H9 (cell line): ENCODE results near the gene GSN. TPM values are rescaled to one million over a fixed set of nuclear protein-coding genes. Genes with fewer than 3 reads are reported as not detected.

ENCODE experiments used
- DNase-seq: peaks from one replicate; pipeline ENCODE4 v3.0.0-alpha.2; 2017
- H2AFZ ChIP-seq: one replicate; pipeline ENCODE4 v1.6.1; 2013; ENCODE audit warnings: mild to moderate bottlenecking, low read length, control low read depth, moderate library complexity
- H2AK5ac ChIP-seq: 2 replicates; pipeline ENCODE4 v1.6.1; 2013; ENCODE audit warnings: low read length, control low read depth, mixed read lengths; ENCODE audit not compliant: insufficient read length
- H2BK120ac ChIP-seq: one replicate; pipeline ENCODE4 v1.6.1; 2013; ENCODE audit warnings: low read depth, mild to moderate bottlenecking, low read length, control low read depth, inconsistent platforms; ENCODE audit not compliant: poor library complexity, severe bottlenecking
- H2BK12ac ChIP-seq: 2 replicates; pipeline ENCODE4 v1.6.1; 2013; ENCODE audit warnings: low read length, control low read depth, mixed read lengths, low read depth; ENCODE audit not compliant: insufficient read length
- H2BK15ac ChIP-seq: 2 replicates; pipeline ENCODE4 v1.6.1; 2013; ENCODE audit warnings: low read depth, low read length, control low read depth
- H2BK20ac ChIP-seq: one replicate; pipeline ENCODE4 v1.6.1; 2013; ENCODE audit warnings: low read depth, mild to moderate bottlenecking, low read length, control low read depth, inconsistent platforms; ENCODE audit not compliant: poor library complexity, severe bottlenecking
- H2BK5ac ChIP-seq: 2 replicates; pipeline ENCODE4 v1.6.1; 2013; ENCODE audit warnings: low read length, control low read depth, mixed read lengths; ENCODE audit not compliant: insufficient read length
- H3K14ac ChIP-seq: 2 replicates; pipeline ENCODE4 v1.6.1; 2013; ENCODE audit warnings: low read length, control low read depth; ENCODE audit not compliant: insufficient read depth
- H3K18ac ChIP-seq: 2 replicates; pipeline ENCODE4 v1.6.1; 2013; ENCODE audit warnings: low read depth, mild to moderate bottlenecking, mixed read lengths, low read length, control low read depth; ENCODE audit not compliant: insufficient read length
- H3K23ac ChIP-seq: 2 replicates; pipeline ENCODE4 v1.6.1; 2013; ENCODE audit warnings: low read length, control low read depth, mixed read lengths, low read depth; ENCODE audit not compliant: insufficient read length
- H3K23me2 ChIP-seq: 2 replicates; pipeline ENCODE4 v1.6.1; 2013; ENCODE audit warnings: low read depth, mild to moderate bottlenecking, mixed read lengths, low read length, control low read depth; ENCODE audit not compliant: insufficient read length, poor library complexity, severe bottlenecking
- H3K27ac ChIP-seq: 2 replicates; pipeline ENCODE4 v1.5.1; 2013; ENCODE audit warnings: low read length, control low read depth, mixed read lengths, low read depth; ENCODE audit not compliant: insufficient read length
- H3K27me3 ChIP-seq: 2 replicates; pipeline ENCODE4 v1.6.1; 2013; ENCODE audit warnings: low read length, control low read depth, inconsistent platforms; ENCODE audit not compliant: insufficient read depth
- H3K4ac ChIP-seq: 2 replicates; pipeline ENCODE4 v1.6.1; 2013; ENCODE audit warnings: low read depth, mild to moderate bottlenecking, control low read depth, inconsistent platforms, low read length, moderate library complexity
- H3K4me1 ChIP-seq: 2 replicates; pipeline ENCODE4 v1.6.1; 2013; ENCODE audit warnings: low read length, control low read depth, inconsistent platforms; ENCODE audit not compliant: insufficient read depth
- H3K4me2 ChIP-seq: 2 replicates; pipeline ENCODE4 v1.6.1; 2013; ENCODE audit warnings: low read length, control low read depth, mixed read lengths; ENCODE audit not compliant: insufficient read length, insufficient read depth
- H3K56ac ChIP-seq: 2 replicates; pipeline ENCODE4 v1.6.1; 2013; ENCODE audit warnings: low read depth, mild to moderate bottlenecking, mixed read lengths, low read length, control low read depth; ENCODE audit not compliant: insufficient read length
- H3K79me1 ChIP-seq: 2 replicates; pipeline ENCODE4 v1.6.1; 2013; ENCODE audit warnings: low read depth, mild to moderate bottlenecking, moderate library complexity, low read length, control low read depth, inconsistent platforms; ENCODE audit not compliant: insufficient read depth, poor library complexity, severe bottlenecking
- H3K79me2 ChIP-seq: 2 replicates; pipeline ENCODE4 v1.6.1; 2013; ENCODE audit warnings: low read length, control low read depth, inconsistent platforms; ENCODE audit not compliant: insufficient read depth
- H3K9ac ChIP-seq: 2 replicates; pipeline ENCODE4 v1.6.1; 2013; ENCODE audit warnings: low read length, control low read depth, mixed read lengths; ENCODE audit not compliant: insufficient read length; ENCODE audit errors: extremely low read depth
- H3K9me3 ChIP-seq: one replicate; pipeline ENCODE4 v1.6.1; 2013; ENCODE audit warnings: low read depth, low read length, inconsistent platforms; ENCODE audit not compliant: control insufficient read depth
- H3T11ph ChIP-seq: one replicate; pipeline ENCODE4 v1.6.1; 2013; ENCODE audit warnings: mild to moderate bottlenecking, low read length, control low read depth, inconsistent platforms
- H4K20me1 ChIP-seq: one replicate; pipeline ENCODE4 v1.6.1; 2013; ENCODE audit not compliant: control insufficient read depth, insufficient read length, insufficient read depth
- H4K5ac ChIP-seq: 2 replicates; pipeline ENCODE4 v1.6.1; 2013; ENCODE audit warnings: low read depth, mild to moderate bottlenecking, mixed read lengths, low read length, control low read depth; ENCODE audit not compliant: insufficient read length
- H4K8ac ChIP-seq: replicated peaks from 2 replicates; pipeline ENCODE4 v1.6.1; 2013; ENCODE audit warnings: low read length, control low read depth, mixed read lengths, low read depth; ENCODE audit not compliant: insufficient read length
- H4K91ac ChIP-seq: 2 replicates; pipeline ENCODE4 v1.6.1; 2013; ENCODE audit warnings: low read depth, mild to moderate bottlenecking, moderate library complexity, mixed read lengths, low read length, control low read depth; ENCODE audit not compliant: insufficient read length
- H3K27ac Mint-ChIP-seq, 3 experiments: 2 replicates in 2 of 3; 3 replicates in 1 of 3; pipeline ENCODE4 v1.8.0; 2020 to 2021; ENCODE audit warnings: mixed read lengths in 3 of 3, mild to moderate bottlenecking in 1 of 3, moderate library complexity in 1 of 3
- H3K27me3 Mint-ChIP-seq: 2 replicates; pipeline ENCODE4 v1.8.0; 2021; ENCODE audit warnings: low read depth, mild to moderate bottlenecking, moderate library complexity, mixed read lengths
- H3K36me3 Mint-ChIP-seq, 3 experiments: 2 replicates in 2 of 3; 3 replicates in 1 of 3; pipeline ENCODE4 v1.8.0; 2020 to 2021; ENCODE audit warnings: low read depth in 3 of 3, mixed read lengths in 3 of 3; ENCODE audit not compliant: insufficient read depth in 1 of 3
- H3K4me1 Mint-ChIP-seq, 2 experiments: 2 replicates each; pipeline ENCODE4 v1.8.0; 2020; ENCODE audit warnings: mixed read lengths in 2 of 2
- H3K4me3 Mint-ChIP-seq, 2 experiments: 2 replicates in 1 of 2; 3 replicates in 1 of 2; pipeline ENCODE4 v1.8.0; 2020 to 2021; ENCODE audit warnings: mild to moderate bottlenecking in 2 of 2, mixed read lengths in 2 of 2, moderate library complexity in 1 of 2
- H3K9me3 Mint-ChIP-seq, 2 experiments: 2 replicates in 1 of 2; 3 replicates in 1 of 2; pipeline ENCODE4 v1.8.0; 2020; ENCODE audit warnings: mild to moderate bottlenecking in 2 of 2, mixed read lengths in 2 of 2, moderate library complexity in 1 of 2
- CTCF ChIP-seq: fragments of 200-600 bp; sonication (generic); conservative IDR thresholded peaks from 3 replicates; pipeline ENCODE4 v1.8.0; 2021; ENCODE audit warnings: antibody characterized with exemption, mild to moderate bottlenecking
- WGBS: extraction: QIAGEN DNeasy Blood & Tissue Kit; methylation state at CpG from one replicate; pipeline ENCODE4 v1.1.7; 2013; ENCODE audit warnings: missing lambda C conversion rate, low lambda C conversion rate, mixed read lengths; ENCODE audit not compliant: insufficient read length; ENCODE audit errors: extremely low coverage; 5-methylcytosine and 5-hydroxymethylcytosine counted together
- total RNA-seq: library from RNA; stranded (reverse); gene quantifications from 2 replicates; pipeline ENCODE4 v1.2.1, GENCODE V29; 2021

Gene GSN
- total RNA-seq, 1 experiment from 2014 or later: 14.9 TPM

- Histone ChIP-seq H3K14ac (no peak overlapping the region), H3K4me1 (peaks cover 10% of the 10 kb centered on the region)
Measured at GRCh38 chr9:121354141-121354540, 86.2 kb downstream of the GSN start.

More at GRCh38 chr9:121354141-121354540, 86.2 kb downstream of the GSN start:
- WGBS: no CpG with 5 or more reads among the region's 5 CpGs
- DNase-seq: no peak
- Mint-ChIP-seq H3K27ac (no peak overlapping the region), H3K4me3 (no peak overlapping the region), H3K4me1 (peaks cover 10 to 13% of the 10 kb centered on the region in 2 experiments), H3K36me3 (peaks cover 0 to 9% (median 7%) of the 10 kb centered on the region in 3 experiments; a peak in 4 of 7 replicates), H3K27me3 (no peaks in the 10 kb centered on the region), H3K9me3 (no peaks in the 10 kb centered on the region; a peak in 1 of 5 replicates)
- Histone ChIP-seq H4K8ac (no peak overlapping the region), H3K18ac (no peak overlapping the region), H3K27ac (no peak overlapping the region), H4K91ac (no peak overlapping the region), H2BK15ac (no peak overlapping the region), H2BK12ac (no peak overlapping the region), H3K56ac (no peak overlapping the region), H3K23me2 (no peaks in the 10 kb centered on the region), H3K4me2 (no peak overlapping the region), H3K23ac (no peak overlapping the region), H3K9ac (no peak overlapping the region), H3K79me2 (no peaks in the 10 kb centered on the region), H3K79me1 (no peaks in the 10 kb centered on the region), H3K27me3 (no peaks in the 10 kb centered on the region), H3K9me3 (no peaks in the 10 kb centered on the region), H2BK20ac (no peak overlapping the region), H2BK120ac (no peak overlapping the region), H4K5ac (no peak overlapping the region), H3T11ph (no peak overlapping the region), H3K4ac (no peak overlapping the region), H2AK5ac (no peak overlapping the region), H4K20me1 (no peaks in the 10 kb centered on the region), H2AFZ (no peak overlapping the region), H2BK5ac (no peak overlapping the region)
- TF ChIP-seq CTCF: no peak
